Thyroid gland (tissue), 4 donors: ENCODE data around the gene DMD.

Source experiments
- CTCF ChIP-seq, 6 experiments: fragments of 200-600 bp in 3 of 6; fragments of 450-650 bp in 3 of 6; sonication (generic) in 3 of 6; IDR thresholded peaks; one replicate each; pipeline ENCODE4 v1.5.1; 2016 to 2019; ENCODE audit warnings: antibody characterized with exemption in 6 of 6, mild to moderate bottlenecking in 2 of 6, inconsistent platforms in 1 of 6, moderate library complexity in 1 of 6
- POLR2A ChIP-seq, 2 donors: fragments of 450-650 bp; IDR thresholded peaks; one replicate each; pipeline ENCODE4 v1.6.1; 2017; ENCODE audit warnings: antibody characterized with exemption in 2 of 2, mild to moderate bottlenecking in 2 of 2, moderate library complexity in 1 of 2

GRCh38 chrX:31545726-31546125, 1665.6 kb downstream of the DMD start:
- TF ChIP-seq CTCF (IDR thresholded peaks at IDR 0.05): no peak
- no peak for TF ChIP-seq POLR2A (IDR thresholded peaks at IDR 0.05)
